IPS DF 6.9 (cell line): Measurements from ENCODE around the gene ZNF598.

Experiments used
- DNase-seq: peaks from one replicate; pipeline ENCODE4 v3.0.0-alpha.2; 2013; ENCODE audit warnings: low read depth, low spot score
- H3K27ac ChIP-seq: one replicate; pipeline ENCODE4 v1.5.1; 2013; ENCODE audit warnings: low read length, control low read depth
- H3K27me3 ChIP-seq: 2 replicates; pipeline ENCODE4 v1.6.1; 2013; ENCODE audit warnings: mild to moderate bottlenecking, low read length; ENCODE audit not compliant: control insufficient read depth, insufficient read depth
- H3K36me3 ChIP-seq: 2 replicates; pipeline ENCODE4 v1.6.1; 2013; ENCODE audit warnings: low read length; ENCODE audit not compliant: control insufficient read depth, insufficient read depth
- H3K4me1 ChIP-seq: 2 replicates; pipeline ENCODE4 v1.6.1; 2013; ENCODE audit warnings: low read length; ENCODE audit not compliant: control insufficient read depth, insufficient read depth
- H3K4me3 ChIP-seq: 2 replicates; pipeline ENCODE4 v1.5.1; 2013; ENCODE audit warnings: mild to moderate bottlenecking, low read length
- H3K9me3 ChIP-seq: 2 replicates; pipeline ENCODE4 v1.6.1; 2013; ENCODE audit warnings: low read length, inconsistent platforms; ENCODE audit not compliant: control insufficient read depth, insufficient read depth
- WGBS: extraction: QIAGEN DNeasy Blood & Tissue Kit; methylation state at CpG from one replicate; pipeline ENCODE4 v1.1.7; 2013; ENCODE audit warnings: mixed read lengths, missing lambda C conversion rate; ENCODE audit not compliant: insufficient read length, insufficient coverage; 5-methylcytosine and 5-hydroxymethylcytosine counted together

Gene ZNF598

GRCh38 chr16:2040041-2040786 is 30.6 kb upstream of the ZNF598 start:
- H3K27ac ChIP-seq: no peak overlapping the region
- WGBS: no CpG with 5 or more reads among the region's 24 CpGs
- no peak overlapping the region for H3K4me3 ChIP-seq
- H3K4me1 ChIP-seq: peaks cover 2% of the 10 kb centered on the region; the same call in 1 of the 2 replicates
- no peaks in the 10 kb centered on the region; the same call in 1 of the 2 replicates for H3K36me3 ChIP-seq
- no peak for DNase-seq
- H3K27me3 ChIP-seq: no peaks in the 10 kb centered on the region
- H3K9me3 ChIP-seq: no peaks in the 10 kb centered on the region

GRCh38 chr16:2039274-2040031 is 29.8 kb upstream of the ZNF598 start:
- DNase-seq: no peak
- Histone ChIP-seq H3K27ac (no peak overlapping the region), H3K36me3 (no peaks in the 10 kb centered on the region; the same call in 1 of the 2 replicates), H3K27me3 (no peaks in the 10 kb centered on the region), H3K4me3 (no peak overlapping the region), H3K9me3 (no peaks in the 10 kb centered on the region), H3K4me1 (peaks cover 2% of the 10 kb centered on the region; the same call in 1 of the 2 replicates)
- no CpG with 5 or more reads among the region's 29 CpGs for WGBS

GRCh38 chr16:2038382-2039231 is 29.0 kb upstream of the ZNF598 start:
- DNase-seq: no peak
- Histone ChIP-seq H3K4me1 (peaks cover 2% of the 10 kb centered on the region; the same call in 1 of the 2 replicates), H3K4me3 (no peak overlapping the region), H3K36me3 (no peaks in the 10 kb centered on the region; the same call in 1 of the 2 replicates), H3K9me3 (no peaks in the 10 kb centered on the region), H3K27ac (no peak overlapping the region), H3K27me3 (no peaks in the 10 kb centered on the region)
- WGBS: no CpG with 5 or more reads among the region's 41 CpGs

GRCh38 chr16:2037647-2038381 is 28.2 kb upstream of the ZNF598 start:
- no peak for DNase-seq
- no peaks in the 10 kb centered on the region for H3K27me3 ChIP-seq
- WGBS: no CpG with 5 or more reads among the region's 29 CpGs

GRCh38 chr16:2037115-2037514 is 27.5 kb upstream of the ZNF598 start:
- no peak overlapping the region for H3K27ac ChIP-seq
- no peaks in the 10 kb centered on the region for H3K27me3 ChIP-seq
- 0 out of 2 replicates have a peak, but pooled peaks cover 2% of the 10 kb centered on the region for H3K4me1 ChIP-seq
- H3K36me3 ChIP-seq: no peaks in the 10 kb centered on the region; the same call in 1 of the 2 replicates
- no peak overlapping the region for H3K4me3 ChIP-seq
- DNase-seq: no peak
- no peaks in the 10 kb centered on the region for H3K9me3 ChIP-seq
- WGBS: no CpG with 5 or more reads among the region's 15 CpGs

More at GRCh38 chr16:2037647-2038381, 28.2 kb upstream of the ZNF598 start:
- H3K9me3 ChIP-seq: no peaks in the 10 kb centered on the region
- no peak overlapping the region for H3K27ac ChIP-seq
- 0 out of 2 replicates have a peak, but pooled peaks cover 2% of the 10 kb centered on the region for H3K4me1 ChIP-seq
- H3K36me3 ChIP-seq: no peaks in the 10 kb centered on the region; the same call in 1 of the 2 replicates
- no peak overlapping the region for H3K4me3 ChIP-seq

- no peak for DNase-seq
- H3K36me3 ChIP-seq: no peaks in the 10 kb centered on the region; the same call in 1 of the 2 replicates
- no peak overlapping the region for H3K4me3 ChIP-seq
- H3K27me3 ChIP-seq: no peaks in the 10 kb centered on the region
- no peaks in the 10 kb centered on the region for H3K9me3 ChIP-seq
- no peak overlapping the region for H3K27ac ChIP-seq
- H3K4me1 ChIP-seq: 0 out of 2 replicates have a peak, but pooled peaks cover 2% of the 10 kb centered on the region
- no CpG with 5 or more reads among the region's 47 CpGs for WGBS
Observed at GRCh38 chr16:2036200-2036966, 26.8 kb upstream of the ZNF598 start.

GRCh38 chr16:2035431-2036199 is 26.0 kb upstream of the ZNF598 start:
- no peak for DNase-seq
- H3K36me3 ChIP-seq: no peaks in the 10 kb centered on the region; the same call in 1 of the 2 replicates
- WGBS: no CpG with 5 or more reads among the region's 34 CpGs

GRCh38 chr16:2034696-2035430 is 25.2 kb upstream of the ZNF598 start:
- H3K27ac ChIP-seq: no peak overlapping the region
- no peaks in the 10 kb centered on the region; the same call in 1 of the 2 replicates for H3K36me3 ChIP-seq
- H3K4me1 ChIP-seq: peaks cover 4% of the 10 kb centered on the region; the same call in 1 of the 2 replicates
- DNase-seq: no peak
- H3K4me3 ChIP-seq: no peak overlapping the region
- WGBS: no CpG with 5 or more reads among the region's 17 CpGs
- H3K9me3 ChIP-seq: no peaks in the 10 kb centered on the region
- H3K27me3 ChIP-seq: no peaks in the 10 kb centered on the region

More at GRCh38 chr16:2035431-2036199, 26.0 kb upstream of the ZNF598 start:
- no peak overlapping the region for H3K4me3 ChIP-seq
- no peak overlapping the region for H3K27ac ChIP-seq
- no peaks in the 10 kb centered on the region for H3K27me3 ChIP-seq
- no peaks in the 10 kb centered on the region for H3K9me3 ChIP-seq
- H3K4me1 ChIP-seq: 0 out of 2 replicates have a peak, but pooled peaks cover 2% of the 10 kb centered on the region
